ENCODE data around the gene FEM1B. TPM values are rescaled to one million over a fixed set of nuclear protein-coding genes. Genes with fewer than 3 reads are reported as not detected.

FEM1B gene
- total RNA-seq, 1 donor from 2014 or later = 48.9 TPM

GRCh38 chr15:68278595-68279405, 1.3 kb downstream of the FEM1B start:
- ATAC-seq (no peak), DNase-seq (ENCODE audit: missing footprints) (no peak)
- intact Hi-C loops (cut with DNase I) = loop anchor here (5.0 kb wide), 1 partner anchor 91 kb away; no protein-coding TSS in a partner anchor

- DNase-seq (ENCODE audit: missing footprints) = no peak
- intact Hi-C loops (cut with DNase I) = loop anchor here (5.0 kb wide), 1 partner anchor 93 kb away; no protein-coding TSS in a partner anchor
- no peak for ATAC-seq
Observed at GRCh38 chr15:68279779-68280753, 2.5 kb downstream of the FEM1B start.

GRCh38 chr15:68281008-68281407, 3.5 kb downstream of the FEM1B start:
- ATAC-seq = no peak
- intact Hi-C loops (cut with DNase I) = no loop called here
- no peak for DNase-seq (ENCODE audit: missing footprints)

GRCh38 chr15:68283401-68283800, 5.9 kb downstream of the FEM1B start:
- DNase-seq (ENCODE audit: missing footprints) (no peak), ATAC-seq (no peak)
- intact Hi-C loops (cut with DNase I) = no loop called here

GRCh38 chr15:68284616-68285258, 7.2 kb downstream of the FEM1B start:
- intact Hi-C loops (cut with DNase I) = no loop called here
- DNase-seq (ENCODE audit: missing footprints) = no peak

GRCh38 chr15:68285259-68285980, 7.9 kb downstream of the FEM1B start:
- intact Hi-C loops (cut with DNase I) = no loop called here
- ATAC-seq (no peak), DNase-seq (ENCODE audit: missing footprints) (no peak)

More at GRCh38 chr15:68284616-68285258, 7.2 kb downstream of the FEM1B start:
- no peak for ATAC-seq

GRCh38 chr15:68286256-68286655, 8.7 kb downstream of the FEM1B start:
- intact Hi-C loops (cut with DNase I) = no loop called here
- DNase-seq (ENCODE audit: missing footprints) (no peak), ATAC-seq (no peak)

GRCh38 chr15:68289057-68289456, 11.5 kb downstream of the FEM1B start:
- DNase-seq (ENCODE audit: missing footprints) (no peak), ATAC-seq (no peak)
- intact Hi-C loops (cut with DNase I) = no loop called here

GRCh38 chr15:68289621-68290352, 12.2 kb downstream of the FEM1B start:
- DNase-seq (ENCODE audit: missing footprints) = no peak
- intact Hi-C loops (cut with DNase I) = no loop called here

GRCh38 chr15:68290715-68291114, 13.2 kb downstream of the FEM1B start:
- intact Hi-C loops (cut with DNase I) = no loop called here
- ATAC-seq = peak; percentile 43
- DNase-seq (ENCODE audit: missing footprints) = no peak

More at GRCh38 chr15:68289621-68290352, 12.2 kb downstream of the FEM1B start:
- peak; percentile 61 for ATAC-seq

GRCh38 chr15:68292157-68292781, 14.7 kb downstream of the FEM1B start:
- intact Hi-C loops (cut with DNase I) = no loop called here
- ATAC-seq (no peak), DNase-seq (ENCODE audit: missing footprints) (no peak)

- DNase-seq (ENCODE audit: missing footprints) = no peak
- intact Hi-C loops (cut with DNase I) = no loop called here
- no peak for ATAC-seq
Observed at GRCh38 chr15:68292967-68293366, 15.4 kb downstream of the FEM1B start.

GRCh38 chr15:68295014-68295805, 17.7 kb downstream of the FEM1B start:
- intact Hi-C loops (cut with DNase I) = no loop called here
- no peak for DNase-seq (ENCODE audit: missing footprints)
- ATAC-seq = no peak

- DNase-seq (ENCODE audit: missing footprints) (no peak), ATAC-seq (no peak)
- intact Hi-C loops (cut with DNase I) = no loop called here
Observed at GRCh38 chr15:68298336-68298735, 20.8 kb downstream of the FEM1B start.

GRCh38 chr15:68298882-68299381, 21.4 kb downstream of the FEM1B start:
- intact Hi-C loops (cut with DNase I) = no loop called here
- DNase-seq (ENCODE audit: missing footprints) (no peak), ATAC-seq (peak; percentile 67)

GRCh38 chr15:68299436-68299835, 21.9 kb downstream of the FEM1B start:
- no peak for DNase-seq (ENCODE audit: missing footprints)
- ATAC-seq = no peak
- intact Hi-C loops (cut with DNase I) = no loop called here
